DMS153 treated with DMSO at 0.1 percent for 48 hours (cell line): ENCODE measurements around the gene FSTL3.

Experiments used
- DNase-seq: peaks from one replicate; lab custom pipeline; 2025; ENCODE audit not compliant: unreplicated experiment; lab: John Stamatoyannopoulos, UW

FSTL3 gene

DNA sequence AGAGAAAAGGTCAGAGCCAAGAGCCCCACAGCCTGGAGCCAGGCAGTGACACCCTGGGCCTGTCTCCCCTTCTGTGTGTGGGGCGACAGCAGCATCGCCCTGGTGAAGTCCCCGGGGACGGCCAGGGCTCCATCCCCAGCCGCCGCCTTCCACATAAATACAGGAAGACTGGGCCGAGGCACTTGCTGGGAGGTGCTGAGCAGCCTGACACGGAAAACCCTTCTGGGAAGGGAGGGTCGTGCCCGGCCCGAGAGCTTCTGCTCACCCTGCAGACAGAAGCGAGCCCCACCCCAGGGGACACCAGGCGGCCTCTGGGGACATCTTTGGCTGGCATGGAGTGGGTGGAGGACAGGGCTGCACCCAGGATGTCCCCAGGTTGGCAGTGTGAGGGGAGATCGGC, 31.4 kb upstream of the FSTL3 start:
- DNase-seq, result no peak

DNA sequence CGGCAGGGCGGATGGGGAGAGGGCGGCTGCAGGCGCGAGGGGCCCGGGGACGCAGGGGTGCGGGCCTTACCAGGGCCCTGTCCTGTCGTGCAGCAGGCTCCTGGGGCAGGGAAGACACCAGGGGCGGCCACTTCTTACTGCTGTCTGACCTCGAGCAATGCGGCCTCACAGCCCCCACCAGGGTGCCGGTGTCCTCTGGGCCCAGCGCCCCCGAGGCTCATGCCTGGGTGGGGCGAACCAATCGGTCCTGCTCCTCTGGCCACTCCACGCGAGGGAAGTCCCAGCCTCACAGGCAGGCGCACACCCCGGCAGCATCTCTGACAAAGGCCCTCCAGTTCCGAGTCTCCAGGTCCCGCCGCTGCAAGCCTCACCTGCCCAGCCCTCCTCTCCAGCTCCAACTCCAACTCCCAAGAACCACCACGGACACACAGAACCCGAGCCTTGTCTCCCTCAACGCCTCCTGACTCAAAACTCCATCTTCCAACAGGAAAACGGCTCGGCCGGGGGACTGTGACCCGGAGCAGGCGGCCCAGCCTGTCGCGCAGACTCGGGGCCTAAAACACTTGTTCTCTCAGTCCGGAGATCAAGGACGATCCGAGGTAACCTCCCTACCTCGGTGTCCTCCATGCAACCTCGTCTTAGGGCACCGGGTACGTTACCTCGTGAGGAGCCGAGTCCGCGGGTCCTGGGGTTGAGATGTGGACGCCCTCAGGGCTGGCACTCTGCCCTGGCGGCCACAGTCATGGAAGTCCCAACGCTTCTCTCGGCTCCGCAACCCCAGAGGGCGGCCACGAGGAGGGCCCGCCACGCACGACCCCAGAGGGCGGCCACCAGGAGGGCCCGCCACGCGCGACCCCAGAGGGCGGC, 30.0 kb upstream of the FSTL3 start:
- DNase-seq, result no peak

DNA sequence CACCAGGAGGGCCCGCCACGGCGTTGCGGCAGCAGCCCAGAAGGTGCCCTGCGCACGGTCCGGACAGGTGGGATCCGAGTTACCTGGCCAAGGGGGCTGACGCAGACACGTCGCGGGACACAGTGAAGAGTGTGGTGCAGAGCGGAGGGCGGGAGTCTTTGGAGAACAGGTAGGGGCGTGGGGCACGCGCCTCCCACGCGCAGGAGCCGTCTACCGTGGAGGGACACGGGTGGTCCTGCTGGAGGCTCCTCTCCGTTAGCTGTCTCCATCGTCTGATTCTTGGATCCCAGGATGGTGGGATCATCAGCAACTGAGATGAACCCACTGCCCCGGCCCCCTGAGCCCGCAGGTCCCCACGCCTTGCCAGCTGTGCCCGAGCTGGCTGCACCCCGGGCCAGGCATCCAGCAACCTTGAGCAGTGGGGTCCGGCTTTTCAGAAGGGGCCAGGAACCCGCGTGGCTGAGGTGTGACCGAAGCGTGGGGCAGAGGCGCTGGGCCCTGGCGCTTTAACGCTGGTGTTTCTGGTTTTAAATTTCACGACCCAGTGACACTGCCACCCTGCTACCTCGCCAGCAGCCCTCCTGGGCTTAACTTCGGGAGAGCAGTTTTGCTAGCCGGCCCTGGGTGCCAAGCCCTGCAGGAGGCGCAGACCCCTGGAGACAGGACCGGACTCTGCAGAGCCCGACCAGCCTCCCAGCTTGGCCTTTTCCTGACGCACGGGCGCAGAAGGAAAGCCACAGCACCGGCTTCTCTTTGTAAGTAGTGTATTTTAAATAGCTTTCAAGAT, 29.2 kb upstream of the FSTL3 start:
- no peak for DNase-seq

DNA sequence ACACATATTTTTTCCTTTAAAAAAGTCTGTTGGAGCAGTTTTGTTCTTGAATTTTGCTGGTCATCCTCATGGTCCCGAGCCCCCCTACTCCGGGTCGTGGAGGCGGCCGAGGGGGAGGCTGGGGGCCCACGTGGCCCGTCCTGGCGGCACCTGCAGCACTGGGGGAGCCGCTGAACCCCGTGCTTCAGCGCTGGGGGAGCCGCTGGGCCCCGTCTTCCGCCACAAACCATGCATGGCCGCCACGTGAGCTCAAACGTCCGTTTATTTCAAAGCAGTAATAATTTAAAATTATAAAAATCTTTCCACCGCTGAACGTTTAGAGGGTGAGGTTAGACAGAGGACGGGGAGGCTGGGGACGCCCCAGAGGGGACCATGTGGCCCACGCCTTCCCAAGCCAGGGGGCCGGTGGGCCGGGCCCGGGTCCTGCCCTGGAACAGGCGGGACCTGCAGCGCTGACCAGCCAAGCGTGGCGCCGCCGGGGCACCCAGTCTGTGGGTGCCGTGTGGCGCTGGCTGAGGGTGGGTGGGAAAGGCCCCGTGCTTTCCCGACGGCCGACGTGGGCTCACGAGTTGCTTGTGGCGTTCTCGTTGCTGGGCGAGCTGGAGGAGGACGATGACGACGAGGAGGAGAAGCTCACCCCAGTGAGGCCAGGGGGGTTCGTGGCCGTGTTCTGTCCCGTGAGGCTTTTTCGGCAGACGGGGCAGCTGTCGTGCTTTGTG, 28.5 kb upstream of the FSTL3 start:
- DNase-seq, result no peak

DNA sequence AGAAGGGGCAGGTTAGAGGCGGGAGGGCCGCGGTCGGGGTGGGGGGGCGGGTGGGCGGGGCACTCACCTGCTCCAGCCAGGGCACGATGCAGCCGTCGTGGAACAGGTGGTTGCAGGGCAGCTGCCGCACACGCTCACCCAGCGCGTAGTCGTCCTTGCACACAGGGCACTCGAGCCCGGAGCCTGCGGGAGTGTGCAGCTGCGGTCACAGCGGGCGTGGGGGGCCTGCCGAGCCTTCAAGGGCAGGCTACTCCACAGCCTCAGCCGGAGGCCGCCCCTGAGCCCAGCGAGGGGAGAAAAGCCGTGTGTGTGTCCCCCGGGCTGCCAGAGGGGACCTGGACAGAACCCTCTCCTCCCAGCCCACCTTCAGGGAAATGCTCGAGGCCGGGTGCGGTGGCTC, 27.9 kb upstream of the FSTL3 start:
- no peak for DNase-seq

DNA sequence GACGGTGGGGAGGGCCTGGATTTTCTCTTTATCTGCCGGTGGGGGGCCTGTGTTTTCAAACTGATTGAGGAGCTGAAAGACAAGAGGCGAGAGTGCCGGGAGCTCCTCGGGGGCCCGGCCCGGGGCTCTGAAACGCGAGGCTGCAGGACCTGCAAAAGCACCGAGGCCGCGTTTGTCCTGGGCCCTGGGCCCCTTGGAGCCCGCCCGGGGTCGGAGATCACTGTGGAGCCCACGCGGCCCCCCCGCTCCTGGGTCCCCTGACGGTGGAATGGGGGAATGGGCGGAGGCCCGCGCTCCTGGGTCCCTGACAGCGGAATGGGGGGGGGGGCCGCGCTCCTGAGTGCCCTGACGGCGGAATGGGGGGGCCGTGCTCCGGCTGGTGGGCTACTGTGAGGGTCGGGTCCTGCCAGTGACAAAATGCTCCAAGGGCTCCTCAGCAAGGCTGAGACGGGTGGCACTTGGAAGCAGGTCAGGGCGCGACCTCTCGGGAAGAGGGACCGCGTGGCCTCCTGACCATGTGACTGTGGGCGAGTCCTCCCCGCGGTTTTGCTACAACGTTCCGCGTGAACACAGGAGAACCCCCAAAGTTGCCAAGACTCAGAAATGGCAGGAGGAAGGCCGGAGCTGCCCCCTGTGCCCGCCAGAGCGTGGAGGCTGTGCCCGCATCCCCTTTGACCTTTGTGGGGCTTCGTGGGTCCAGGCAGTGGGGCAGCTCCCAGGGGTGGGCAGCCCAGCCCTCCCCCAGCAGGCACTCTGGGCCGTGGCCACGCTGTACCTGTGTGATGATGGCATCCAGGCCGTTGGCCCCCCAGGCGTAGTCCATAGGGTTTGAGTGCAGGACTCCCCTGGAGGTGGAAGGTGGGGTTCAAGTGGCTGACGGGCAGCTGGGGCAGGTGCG, 27.0 kb upstream of the FSTL3 start:
- DNase-seq, result no peak

DNA sequence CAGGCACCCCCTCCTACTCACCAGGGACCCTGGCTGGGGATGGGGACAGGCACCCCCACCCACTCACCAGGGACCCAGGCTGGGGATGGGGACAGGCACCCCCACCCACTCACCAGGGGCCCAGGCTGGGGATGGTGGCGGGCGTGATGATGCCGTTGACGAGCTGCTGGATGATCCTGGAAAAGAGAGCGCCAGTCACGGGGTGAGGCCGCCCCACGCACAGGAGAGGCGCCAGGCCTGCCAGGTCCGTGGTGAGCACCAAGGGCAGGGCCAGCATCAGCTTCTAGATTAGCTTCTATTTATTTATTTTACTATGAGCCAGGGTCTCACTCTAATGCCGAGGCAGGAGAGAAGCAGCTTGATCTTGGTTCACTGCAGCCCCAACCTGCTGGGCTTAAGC, 26.1 kb upstream of the FSTL3 start:
- DNase-seq, result no peak

DNA sequence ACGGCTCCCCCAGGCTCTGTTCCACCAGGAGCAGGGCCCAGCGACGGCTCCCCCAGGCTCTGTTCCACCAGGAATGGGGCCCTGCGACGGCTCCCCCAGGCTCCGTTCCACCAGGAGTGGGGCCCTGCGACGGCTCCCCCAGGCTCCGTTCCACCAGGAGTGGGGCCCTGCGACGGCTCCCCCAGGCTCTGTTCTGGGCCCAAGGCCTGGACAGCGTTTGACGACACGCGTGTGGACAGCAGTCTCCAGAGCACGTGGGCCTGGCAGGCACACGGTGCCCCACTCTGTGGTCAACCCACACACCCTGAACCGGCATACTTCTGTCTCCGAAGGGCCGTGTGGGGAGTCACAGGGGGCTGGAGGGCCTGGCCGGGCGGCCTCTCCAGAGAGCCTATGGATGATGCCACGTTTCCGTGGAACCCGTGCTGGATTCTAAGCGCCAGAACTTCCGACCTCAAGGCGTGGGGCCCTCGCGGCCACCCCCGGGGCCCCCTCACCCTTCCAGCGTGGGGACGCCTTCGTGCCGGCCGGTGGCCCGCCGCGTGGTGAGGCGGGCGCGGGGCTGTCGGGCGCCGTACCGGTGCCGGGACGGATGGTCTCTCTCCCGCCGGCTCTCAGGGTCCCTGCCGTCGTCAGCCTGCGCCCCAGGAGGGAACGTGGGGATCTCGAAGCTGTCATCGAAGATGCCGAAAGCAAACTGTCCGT, 24.9 kb upstream of the FSTL3 start:
- no peak for DNase-seq

DNA sequence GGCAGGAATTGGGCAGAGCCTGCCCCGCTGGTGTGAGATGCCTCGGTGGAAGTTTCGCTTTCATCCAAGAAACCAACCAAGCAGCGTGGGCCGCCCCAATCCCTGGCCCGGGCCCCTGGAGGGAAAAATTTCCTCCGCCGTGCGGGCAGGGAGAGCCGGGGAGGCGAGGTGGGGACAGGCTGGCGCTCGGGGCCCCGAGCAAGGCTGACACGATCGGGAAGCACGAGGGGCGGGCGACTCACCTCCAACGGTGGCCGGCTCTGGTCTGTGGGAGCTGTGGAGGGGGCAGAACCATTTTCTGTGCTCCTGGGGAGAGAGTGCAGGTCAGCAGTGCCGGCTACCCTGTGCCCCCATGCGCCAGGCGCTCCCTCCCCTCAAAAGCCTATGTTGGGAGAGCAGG, 24.2 kb upstream of the FSTL3 start:
- no peak for DNase-seq

DNA sequence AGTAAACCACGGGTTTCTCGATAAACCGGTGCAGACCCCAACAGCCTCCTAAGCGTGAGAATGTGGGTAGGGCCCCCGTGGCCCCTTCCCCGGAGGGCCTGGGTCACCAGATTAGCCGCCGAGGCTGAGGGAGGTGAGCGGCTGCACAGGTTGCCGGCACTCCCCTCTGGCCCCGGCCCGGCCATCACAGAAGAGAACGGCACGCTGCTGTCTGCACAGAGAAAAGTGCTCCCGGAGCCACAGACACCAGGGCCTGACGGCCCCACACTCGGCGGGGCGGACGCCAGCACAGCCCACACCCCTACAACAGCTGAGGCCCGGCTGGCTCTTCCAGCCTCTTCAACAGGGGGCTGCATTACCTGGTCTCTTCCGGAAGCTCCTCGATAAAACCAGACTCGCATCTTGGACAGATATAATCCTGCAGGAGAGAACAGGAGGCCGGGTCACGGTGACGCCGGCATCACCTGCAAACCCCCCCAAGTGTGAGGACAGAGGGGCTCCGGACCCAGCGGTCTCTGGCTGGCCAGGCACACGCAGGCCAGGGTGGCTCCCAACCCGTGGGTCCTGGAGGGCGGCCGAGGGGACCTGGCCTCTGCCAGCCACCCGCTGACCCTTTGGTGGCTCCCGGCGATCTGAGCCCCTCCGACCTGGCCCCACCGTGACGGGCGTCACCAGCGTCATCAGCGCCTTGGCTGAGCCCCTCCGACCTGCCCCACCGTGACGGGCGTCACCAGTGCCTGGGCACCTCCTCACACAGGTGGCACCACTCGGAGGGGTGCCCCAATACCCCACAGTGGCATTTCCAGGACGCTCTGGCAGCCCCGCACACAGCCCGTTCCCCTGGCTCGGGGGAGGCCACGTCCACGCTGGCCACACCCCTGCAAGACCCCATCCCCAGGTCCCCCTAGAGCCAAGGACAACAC, 23.5 kb upstream of the FSTL3 start:
- DNase-seq, result no peak

DNA sequence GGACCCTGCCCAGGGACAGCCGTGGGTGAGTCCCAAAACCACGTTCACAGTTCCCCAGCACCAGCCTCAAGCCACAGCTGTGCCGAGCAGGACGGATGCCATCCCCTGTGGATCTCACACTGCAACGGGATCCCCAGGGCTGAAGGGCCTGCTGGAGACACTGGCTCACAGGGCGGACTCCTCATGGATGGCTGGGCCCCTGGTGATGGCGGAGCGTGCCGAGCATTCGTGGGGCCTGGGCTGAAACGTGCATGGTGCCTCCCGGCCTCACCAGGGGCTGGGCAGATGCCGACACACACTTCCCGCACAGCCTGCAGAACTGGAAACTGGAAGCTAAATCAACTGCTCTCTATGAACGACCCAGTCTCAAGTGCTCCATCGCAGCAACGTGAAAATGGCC, 22.8 kb upstream of the FSTL3 start:
- no peak for DNase-seq

DNA sequence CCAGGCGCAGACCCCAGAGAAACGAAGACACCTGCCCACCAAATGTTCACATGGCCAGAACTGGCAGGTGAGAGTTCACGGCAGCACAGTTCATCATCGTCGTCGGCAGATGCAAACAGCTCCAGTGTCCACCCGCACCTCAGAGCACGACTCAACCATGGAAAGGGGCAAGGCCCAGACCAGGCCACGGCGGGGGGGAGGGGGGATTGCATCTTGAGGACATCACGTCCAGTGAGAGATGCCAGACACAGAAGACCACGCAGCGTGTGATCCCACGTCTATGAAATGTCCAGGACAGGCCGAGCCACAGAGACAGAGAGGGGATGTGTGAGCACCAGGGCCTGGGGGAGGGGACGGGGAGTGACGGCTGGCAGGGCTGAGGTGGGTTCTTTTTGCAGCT, 20.5 kb upstream of the FSTL3 start:
- DNase-seq, result no peak

DNA sequence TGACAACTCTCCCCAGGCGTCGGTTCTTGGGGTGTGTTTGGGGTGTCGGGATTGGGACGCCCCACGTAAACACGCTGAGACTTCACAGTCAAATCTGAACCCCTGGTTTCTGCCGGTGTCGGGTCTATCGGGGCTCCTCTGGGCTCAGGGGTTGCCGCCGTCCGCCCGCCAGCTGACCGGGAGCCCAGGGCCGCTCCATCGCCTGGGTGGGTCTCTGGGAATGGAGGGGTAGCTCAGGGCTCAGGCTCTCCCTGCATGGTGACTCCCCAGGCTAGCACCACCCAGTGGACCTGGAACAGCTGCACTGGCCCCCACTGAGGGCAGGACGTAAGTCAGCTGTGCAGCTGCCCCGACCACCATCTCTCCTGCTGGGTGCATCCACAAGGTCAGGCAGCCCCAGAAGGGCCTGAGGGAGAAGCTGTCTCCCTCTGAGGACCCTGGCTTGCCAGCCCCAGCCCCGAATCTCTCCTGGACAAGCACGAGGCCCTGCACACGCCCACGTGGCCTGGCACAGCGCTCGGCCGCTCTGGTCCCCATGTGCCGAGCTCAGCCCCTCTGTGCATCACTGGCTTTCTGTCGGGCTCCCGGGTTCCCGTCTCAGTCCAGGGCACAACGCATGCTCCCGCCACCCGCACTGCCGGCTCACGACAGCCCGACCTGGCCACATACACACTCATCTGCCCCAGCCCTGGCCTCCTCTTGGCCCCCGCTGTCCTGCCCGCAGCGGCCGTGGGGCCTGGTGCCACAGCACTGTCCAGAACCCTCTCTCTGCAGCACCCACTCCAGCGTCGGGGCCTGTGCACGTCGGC, 19.2 kb upstream of the FSTL3 start:
- DNase-seq, result no peak

DNA sequence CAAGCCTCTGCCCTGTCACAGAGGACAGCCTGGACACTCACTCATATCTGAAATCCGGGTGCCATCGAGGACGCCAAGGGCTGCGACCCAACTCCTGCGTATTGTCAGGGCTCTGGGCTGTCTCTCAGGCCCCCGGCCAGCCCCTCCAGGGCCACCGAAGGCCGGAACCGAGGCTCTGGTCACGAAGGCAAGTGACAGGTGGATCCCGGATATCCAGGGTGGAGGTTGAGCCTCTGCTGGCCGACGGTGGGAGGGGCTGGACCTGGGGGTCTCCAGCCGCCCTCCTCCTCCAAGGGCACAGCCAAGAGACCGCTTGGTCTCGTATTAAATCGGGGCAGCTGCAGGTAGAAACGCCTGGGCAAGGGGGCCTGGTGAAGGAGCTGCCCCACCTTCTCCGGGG, 18.6 kb upstream of the FSTL3 start:
- no peak for DNase-seq

DNA sequence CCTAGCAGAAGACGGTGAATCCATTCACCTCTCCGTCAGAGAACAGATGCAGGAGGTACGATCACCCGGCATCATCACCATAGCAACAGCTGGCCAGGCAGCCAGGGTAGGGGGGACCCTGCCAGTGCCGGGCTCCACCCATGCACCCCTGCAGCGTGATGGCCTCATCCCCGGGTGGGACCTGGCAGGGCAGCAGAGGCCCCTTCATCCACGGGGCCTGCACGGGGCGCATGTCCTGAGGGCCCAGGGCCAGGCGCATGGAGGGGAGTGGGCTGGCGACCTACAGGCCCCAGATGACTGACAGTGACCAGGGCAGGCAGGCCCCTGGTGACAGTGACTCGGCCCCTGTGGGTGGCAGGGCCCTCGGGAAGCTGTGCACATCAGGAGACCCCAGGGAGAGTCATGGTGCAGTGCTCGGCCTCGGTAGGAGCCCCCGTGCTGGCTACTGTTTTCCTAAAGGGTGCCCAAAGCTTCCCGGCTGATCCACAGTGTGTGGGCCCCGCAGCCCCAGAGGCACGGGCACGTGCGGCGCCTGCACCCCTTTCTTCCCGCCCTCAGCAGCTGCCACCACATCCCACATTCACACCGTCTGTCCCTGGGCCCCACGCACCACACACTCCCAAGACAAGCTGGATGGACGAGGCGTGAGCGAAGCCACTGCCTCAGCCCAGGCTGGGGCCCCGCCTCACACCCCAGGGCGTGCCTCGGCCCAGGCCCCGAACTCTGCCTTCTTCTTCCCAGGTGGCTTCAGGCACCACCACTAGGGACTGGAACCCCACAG, 17.9 kb upstream of the FSTL3 start:
- no peak for DNase-seq

DNA sequence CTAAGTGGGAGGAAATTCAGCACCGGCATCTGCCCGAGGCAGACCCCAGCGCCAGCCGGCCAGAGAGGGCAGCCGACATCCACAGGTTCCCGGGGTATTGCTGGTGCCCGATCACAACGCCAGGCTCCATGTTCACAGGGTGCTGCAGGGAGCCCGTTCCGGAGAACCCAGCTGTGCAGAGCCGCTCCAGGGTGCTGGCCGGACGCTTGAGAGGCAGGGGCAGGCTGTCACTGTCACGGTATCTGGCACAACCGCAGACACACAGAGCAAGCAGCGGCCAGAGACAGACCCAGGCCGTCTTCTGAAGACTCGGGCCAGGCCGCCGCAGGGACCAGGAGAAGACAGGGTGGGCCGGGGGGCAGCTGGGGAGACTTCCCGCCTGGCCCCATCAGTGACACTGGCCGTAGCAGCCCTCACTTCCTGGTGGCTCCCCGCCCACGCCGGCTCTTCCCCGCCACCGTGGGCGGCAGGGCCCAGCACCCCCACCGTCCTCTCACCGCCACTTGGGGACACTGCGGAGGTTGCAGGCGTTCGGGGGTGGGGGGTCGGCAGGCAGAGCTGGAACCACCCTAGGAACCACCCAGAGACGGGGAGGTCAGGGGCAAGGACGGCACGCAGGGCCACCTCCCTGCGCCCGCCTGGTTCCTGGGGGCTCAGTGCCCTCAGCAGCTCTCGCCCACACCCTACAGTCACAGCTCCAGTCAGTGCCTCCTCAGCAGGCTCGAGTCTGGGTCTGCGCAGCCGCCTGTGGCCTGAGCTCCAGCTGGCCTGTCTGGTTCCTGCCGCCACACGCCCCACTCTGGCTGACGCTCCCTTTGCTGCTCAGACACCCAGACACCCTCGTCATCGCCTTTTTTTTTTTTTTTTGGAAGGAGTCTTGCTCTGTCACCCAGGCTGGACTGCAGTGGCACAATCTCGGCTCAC, 17.0 kb upstream of the FSTL3 start:
- DNase-seq, result no peak
